Measurements from ENCODE around the gene TCF7L2. TPM values are rescaled to one million over a fixed set of nuclear protein-coding genes. Genes with fewer than 3 reads are reported as not detected.
"Not testable (repeated sequence)": the region's sequence is repeated elsewhere in the genome, so short reads cannot be mapped to it uniquely, and the experiment has no call there.

Gene TCF7L2
- total RNA-seq, 1 donor from 2014 or later: 88.2 TPM

- Mint-ChIP-seq H3K27me3 (ENCODE audit: unreplicated experiment) (no peaks in the 10 kb centered on the region), H3K9me3 (ENCODE audit: unreplicated experiment) (no peaks in the 10 kb centered on the region), H3K36me3 (ENCODE audit: unreplicated experiment) (peaks cover 27% of the 10 kb centered on the region), H3K4me3 (ENCODE audit: unreplicated experiment) (no peak overlapping the region), H3K4me1 (ENCODE audit: unreplicated experiment) (peaks cover 50% of the 10 kb centered on the region), H3K27ac (ENCODE audit: unreplicated experiment) (peak overlapping the region; percentile 55)
- TF ChIP-seq CTCF (IDR thresholded peaks at IDR 0.05): no peak
- no peak for DNase-seq (ENCODE audit: extremely low spot score, unreplicated experiment)
Observed at GRCh38 chr10:113103131-113103840, 153.2 kb downstream of the TCF7L2 start.

- TF ChIP-seq CTCF (IDR thresholded peaks at IDR 0.05): no peak
- Mint-ChIP-seq H3K27ac (ENCODE audit: unreplicated experiment) (peak overlapping the region; percentile 13), H3K4me3 (ENCODE audit: unreplicated experiment) (no peak overlapping the region), H3K4me1 (ENCODE audit: unreplicated experiment) (peaks cover 49% of the 10 kb centered on the region), H3K27me3 (ENCODE audit: unreplicated experiment) (no peaks in the 10 kb centered on the region), H3K9me3 (ENCODE audit: unreplicated experiment) (no peaks in the 10 kb centered on the region), H3K36me3 (ENCODE audit: unreplicated experiment) (peaks cover 26% of the 10 kb centered on the region)
- DNase-seq (ENCODE audit: extremely low spot score, unreplicated experiment): no peak
Observed at GRCh38 chr10:113104047-113104446, 154.0 kb downstream of the TCF7L2 start.

- Mint-ChIP-seq H3K4me1 (ENCODE audit: unreplicated experiment) (peaks cover 38% of the 10 kb centered on the region), H3K27me3 (ENCODE audit: unreplicated experiment) (no peaks in the 10 kb centered on the region), H3K9me3 (ENCODE audit: unreplicated experiment) (no peaks in the 10 kb centered on the region), H3K36me3 (ENCODE audit: unreplicated experiment) (peaks cover 18% of the 10 kb centered on the region), H3K4me3 (ENCODE audit: unreplicated experiment) (no peak overlapping the region), H3K27ac (ENCODE audit: unreplicated experiment) (no peak overlapping the region)
- TF ChIP-seq CTCF (IDR thresholded peaks at IDR 0.05): peak; percentile 57
- DNase-seq (ENCODE audit: extremely low spot score, unreplicated experiment): no peak
Observed at GRCh38 chr10:113108194-113108835, 158.3 kb downstream of the TCF7L2 start.

- H3K4me3 Mint-ChIP-seq (ENCODE audit: unreplicated experiment): no peak overlapping the region
- no peaks in the 10 kb centered on the region for H3K9me3 Mint-ChIP-seq (ENCODE audit: unreplicated experiment)
- H3K36me3 Mint-ChIP-seq (ENCODE audit: unreplicated experiment): peaks cover 18% of the 10 kb centered on the region
- H3K27ac Mint-ChIP-seq (ENCODE audit: unreplicated experiment): no peak overlapping the region
- H3K4me1 Mint-ChIP-seq (ENCODE audit: unreplicated experiment): peaks cover 32% of the 10 kb centered on the region
- no peak for TF ChIP-seq CTCF (IDR thresholded peaks at IDR 0.05)
- DNase-seq (ENCODE audit: extremely low spot score, unreplicated experiment): no peak
- no peaks in the 10 kb centered on the region for H3K27me3 Mint-ChIP-seq (ENCODE audit: unreplicated experiment)
Observed at GRCh38 chr10:113108948-113109347, 158.9 kb downstream of the TCF7L2 start.

GRCh38 chr10:113109482-113109881, 159.4 kb downstream of the TCF7L2 start:
- not testable (repeated sequence) for H3K27ac Mint-ChIP-seq (ENCODE audit: unreplicated experiment); H3K9me3 Mint-ChIP-seq (ENCODE audit: unreplicated experiment); H3K27me3 Mint-ChIP-seq (ENCODE audit: unreplicated experiment); H3K4me3 Mint-ChIP-seq (ENCODE audit: unreplicated experiment); DNase-seq (ENCODE audit: extremely low spot score, unreplicated experiment)
- Mint-ChIP-seq H3K36me3 (ENCODE audit: unreplicated experiment) (peaks cover 18% of the 10 kb centered on the region), H3K4me1 (ENCODE audit: unreplicated experiment) (peaks cover 26% of the 10 kb centered on the region)
